Neural progenitor cell (in vitro differentiated cells): Measurements from ENCODE around the gene CLDN7. TPM values are rescaled to one million over a fixed set of nuclear protein-coding genes. Genes with fewer than 3 reads are reported as not detected.
"Not testable (repeated sequence)": the region's sequence is repeated elsewhere in the genome, so short reads cannot be mapped to it uniquely, and the experiment has no call there.

Experiments
- DNase-seq: peaks from one replicate; pipeline ENCODE4 v3.0.0-alpha.2; 2016; ENCODE audit warnings: low spot score
- H2AFZ ChIP-seq: fragments of 200-600 bp; sonication (generic); replicated peaks from 2 replicates; pipeline ENCODE4 v1.6.1; 2016; ENCODE audit warnings: antibody characterized with exemption
- H3F3A ChIP-seq: fragments of 200-600 bp; sonication (generic); 2 replicates; pipeline ENCODE4 v1.6.1; 2016; ENCODE audit warnings: antibody characterized with exemption, low read depth
- H3K27ac ChIP-seq: fragments of 200-600 bp; sonication (generic); 2 replicates; pipeline ENCODE4 v1.5.1; 2016; ENCODE audit warnings: mild to moderate bottlenecking
- H3K27me3 ChIP-seq: fragments of 200-600 bp; sonication (generic); 2 replicates; pipeline ENCODE4 v1.6.1; 2016; ENCODE audit warnings: mild to moderate bottlenecking, moderate library complexity
- H3K36me3 ChIP-seq: fragments of 200-600 bp; sonication (generic); 2 replicates; pipeline ENCODE4 v1.5.1; 2016
- H3K4me1 ChIP-seq: fragments of 200-600 bp; sonication (generic); 2 replicates; pipeline ENCODE4 v1.6.1; 2016; ENCODE audit warnings: mixed run types
- H3K4me2 ChIP-seq: fragments of 200-600 bp; sonication (generic); 2 replicates; pipeline ENCODE4 v1.6.1; 2016
- H3K4me3 ChIP-seq: fragments of 200-600 bp; sonication (generic); 2 replicates; pipeline ENCODE4 v1.5.1; 2016
- H3K79me2 ChIP-seq: fragments of 200-600 bp; sonication (generic); 2 replicates; pipeline ENCODE4 v1.6.1; 2016; ENCODE audit warnings: low read depth
- H3K9ac ChIP-seq: fragments of 200-600 bp; sonication (generic); 2 replicates; pipeline ENCODE4 v1.6.1; 2016
- H3K9me3 ChIP-seq: fragments of 200-600 bp; sonication (generic); 2 replicates; pipeline ENCODE4 v1.5.1; 2016; ENCODE audit warnings: low read depth
- H4K20me1 ChIP-seq: fragments of 200-600 bp; sonication (generic); 2 replicates; pipeline ENCODE4 v1.6.1; 2016; ENCODE audit warnings: low read depth
- H3K27ac Mint-ChIP-seq: 3 replicates; pipeline ENCODE4 v1.8.0; 2021; ENCODE audit warnings: mixed read lengths
- H3K27me3 Mint-ChIP-seq: 2 replicates; pipeline ENCODE4 v1.8.0; 2022; ENCODE audit warnings: low read depth, mild to moderate bottlenecking, inconsistent platforms, moderate library complexity, mixed read lengths; ENCODE audit not compliant: insufficient read depth
- H3K36me3 Mint-ChIP-seq: 3 replicates; pipeline ENCODE4 v1.8.0; 2021; ENCODE audit warnings: mixed read lengths
- H3K4me1 Mint-ChIP-seq: 3 replicates; pipeline ENCODE4 v1.8.0; 2021; ENCODE audit warnings: mixed read lengths
- H3K4me3 Mint-ChIP-seq: 3 replicates; pipeline ENCODE4 v1.8.0; 2021; ENCODE audit warnings: mild to moderate bottlenecking, moderate library complexity, mixed read lengths
- H3K9me3 Mint-ChIP-seq: 3 replicates; pipeline ENCODE4 v1.8.0; 2020; ENCODE audit warnings: mixed read lengths
- CTCF ChIP-seq: fragments of 200-600 bp; sonication (generic); IDR thresholded peaks from 2 replicates; pipeline ENCODE4 v1.5.1; 2017; ENCODE audit warnings: antibody characterized with exemption, mild to moderate bottlenecking
- EZH2 ChIP-seq: fragments of 200-600 bp; sonication (generic); IDR thresholded peaks from 2 replicates; pipeline ENCODE4 v1.6.1; 2017; ENCODE audit warnings: antibody characterized with exemption, mild to moderate bottlenecking, moderate library complexity
- EZH2phosphoT487 ChIP-seq: fragments of 200-600 bp; sonication (generic); IDR thresholded peaks from 2 replicates; pipeline ENCODE4 v1.6.1; 2017; ENCODE audit warnings: antibody characterized with exemption
- total RNA-seq: library from RNA; depleted of rRNA; stranded (reverse); fragments of >200 nt; gene quantifications from 2 replicates; pipeline ENCODE4 v1.2.3, GENCODE V29; 2015; ENCODE audit warnings: low replicate concordance

CLDN7 gene
- total RNA-seq, 1 donor from 2014 or later = 0.32 TPM

GRCh38 chr17:7249214-7249613 lies 13.1 kb downstream of the CLDN7 start:
- TF ChIP-seq EZH2 (no peak), EZH2phosphoT487 (no peak), CTCF (no peak)
- Histone ChIP-seq H3K27ac (no peak overlapping the region), H3K27me3 (no peaks in the 10 kb centered on the region), H3K79me2 (peaks cover 61% of the 10 kb centered on the region), H3K4me3 (no peak overlapping the region), H3K4me2 (peak overlapping the region; percentile 100), H3K9ac (peak overlapping the region; percentile 24), H3F3A (peaks cover 28% of the 10 kb centered on the region), H2AFZ (no peak overlapping the region), H3K4me1 (peaks cover 16% of the 10 kb centered on the region), H3K9me3 (no peaks in the 10 kb centered on the region), H3K36me3 (peaks cover 2% of the 10 kb centered on the region), H4K20me1 (peaks cover 34% of the 10 kb centered on the region)
- no peak for DNase-seq
- Mint-ChIP-seq H3K4me3 (peak overlapping the region; percentile 89), H3K27me3 (peaks cover 12% of the 10 kb centered on the region), H3K27ac (no peak overlapping the region), H3K36me3 (peaks cover 25% of the 10 kb centered on the region), H3K4me1 (peaks cover 34% of the 10 kb centered on the region), H3K9me3 (no peaks in the 10 kb centered on the region)

DNA sequence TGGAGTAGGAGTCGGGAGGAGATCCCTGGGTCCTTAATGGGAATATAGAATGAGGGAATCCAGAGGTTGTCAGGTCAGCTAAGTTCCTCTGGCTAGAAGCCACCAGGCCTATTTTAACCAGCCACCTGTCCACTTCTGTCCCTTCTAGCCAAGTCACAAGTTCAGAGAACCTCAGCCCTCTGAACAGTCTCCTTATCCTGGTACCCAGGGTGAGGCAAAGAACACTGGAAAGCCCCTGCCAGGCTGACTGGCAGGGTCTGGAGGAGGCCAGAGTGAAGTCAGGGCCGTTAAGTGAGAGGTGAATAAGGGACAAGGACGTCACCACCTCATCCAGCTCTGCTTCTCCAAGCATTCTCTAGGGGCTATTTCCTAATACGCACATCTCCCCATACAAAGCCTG lies 13.5 kb downstream of the CLDN7 start:
- Histone ChIP-seq H3K4me2 (no peak overlapping the region), H2AFZ (no peak overlapping the region), H3K4me3 (no peak overlapping the region), H3K9me3 (no peaks in the 10 kb centered on the region), H3K36me3 (no peaks in the 10 kb centered on the region), H3K27ac (no peak overlapping the region), H3K9ac (peak overlapping the region; percentile 24), H4K20me1 (peaks cover 34% of the 10 kb centered on the region), H3F3A (peaks cover 32% of the 10 kb centered on the region), H3K4me1 (peaks cover 16% of the 10 kb centered on the region), H3K27me3 (no peaks in the 10 kb centered on the region), H3K79me2 (peaks cover 61% of the 10 kb centered on the region)
- no peak overlapping the region for H3K27ac Mint-ChIP-seq
- H3K36me3 Mint-ChIP-seq = peaks cover 24% of the 10 kb centered on the region
- DNase-seq = no peak
- peaks cover 12% of the 10 kb centered on the region for H3K27me3 Mint-ChIP-seq
- H3K9me3 Mint-ChIP-seq = no peaks in the 10 kb centered on the region
- peak overlapping the region; percentile 89 for H3K4me3 Mint-ChIP-seq
- peaks cover 32% of the 10 kb centered on the region for H3K4me1 Mint-ChIP-seq
- TF ChIP-seq EZH2 (no peak), EZH2phosphoT487 (no peak), CTCF (no peak)

DNA sequence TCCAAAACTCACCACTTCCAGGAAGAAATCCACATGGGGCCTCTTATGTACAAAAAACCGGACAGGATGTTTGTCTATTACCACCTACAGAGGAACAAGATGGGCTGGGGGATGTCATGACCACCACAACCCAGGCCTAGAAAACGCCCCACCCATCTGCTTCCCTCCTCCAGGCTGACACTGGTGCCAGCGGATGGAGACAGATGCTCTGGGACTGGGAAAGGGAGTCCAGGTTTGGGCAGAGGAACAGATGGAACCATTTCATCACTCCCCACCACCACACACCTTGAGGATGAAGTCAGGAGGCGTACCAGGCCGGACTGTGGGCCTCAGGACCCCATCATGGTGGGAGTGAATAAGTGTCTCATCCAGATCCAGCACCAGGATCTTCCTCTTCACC lies 15.5 kb downstream of the CLDN7 start:
- Histone ChIP-seq H3K9me3 (no peaks in the 10 kb centered on the region), H4K20me1 (peaks cover 34% of the 10 kb centered on the region), H3F3A (peaks cover 32% of the 10 kb centered on the region), H2AFZ (no peak overlapping the region), H3K79me2 (peaks cover 52% of the 10 kb centered on the region), H3K27me3 (no peaks in the 10 kb centered on the region), H3K36me3 (no peaks in the 10 kb centered on the region), H3K27ac (no peak overlapping the region), H3K4me2 (no peak overlapping the region), H3K9ac (no peak overlapping the region), H3K4me3 (no peak overlapping the region), H3K4me1 (peaks cover 14% of the 10 kb centered on the region)
- H3K36me3 Mint-ChIP-seq = peaks cover 24% of the 10 kb centered on the region
- H3K27me3 Mint-ChIP-seq = peaks cover 13% of the 10 kb centered on the region
- no peak overlapping the region for H3K27ac Mint-ChIP-seq
- DNase-seq = no peak
- peak overlapping the region; percentile 5 for H3K4me3 Mint-ChIP-seq
- TF ChIP-seq CTCF (no peak), EZH2 (no peak), EZH2phosphoT487 (no peak)
- no peaks in the 10 kb centered on the region for H3K9me3 Mint-ChIP-seq
- peaks cover 35% of the 10 kb centered on the region for H3K4me1 Mint-ChIP-seq

GRCh38 chr17:7243838-7244237 lies 18.4 kb downstream of the CLDN7 start:
- H3K4me2 ChIP-seq, H3K9me3 ChIP-seq, H3K9me3 Mint-ChIP-seq, H3K27ac ChIP-seq, H3K9ac ChIP-seq, DNase-seq, H3K27me3 ChIP-seq, H3K36me3 ChIP-seq, H3K27me3 Mint-ChIP-seq, H2AFZ ChIP-seq, H3K27ac Mint-ChIP-seq, H3K4me3 ChIP-seq: not testable (repeated sequence)
- H4K20me1 ChIP-seq = peaks cover 13% of the 10 kb centered on the region
- H3F3A ChIP-seq = peaks cover 47% of the 10 kb centered on the region
- peak overlapping the region; percentile 72 for H3K4me3 Mint-ChIP-seq
- H3K4me1 Mint-ChIP-seq = peaks cover 37% of the 10 kb centered on the region
- H3K4me1 ChIP-seq = peaks cover 18% of the 10 kb centered on the region
- H3K79me2 ChIP-seq = peaks cover 52% of the 10 kb centered on the region
- H3K36me3 Mint-ChIP-seq = peaks cover 28% of the 10 kb centered on the region
